Uterus (tissue), 4 donors: ENCODE data around the gene QKI. TPM values are rescaled to one million over a fixed set of nuclear protein-coding genes. Genes with fewer than 3 reads are reported as not detected.
"Not testable (repeated sequence)": the region's sequence is repeated elsewhere in the genome, so short reads cannot be mapped to it uniquely, and the experiment has no call there.

Experiments used
- DNase-seq, 2 donors: peaks; one replicate each; pipeline ENCODE4 v3.0.0-alpha.2; 2019 to 2020
- H3K27ac ChIP-seq, 2 donors: fragments of 200-600 bp; sonication (generic); 1 replicate in 1 of 2; 2 replicates in 1 of 2; pipeline ENCODE4 v1.5.1; 2016 to 2018
- H3K27me3 ChIP-seq, 2 donors: fragments of 200-600 bp; sonication (generic); one replicate each; pipeline ENCODE4 v1.5.1; 2018 to 2019; ENCODE audit warnings: control low read depth in 1 of 2
- H3K36me3 ChIP-seq, 2 donors: fragments of 200-600 bp; sonication (generic); one replicate each; pipeline ENCODE4 v1.5.1; 2019; ENCODE audit warnings: control low read depth in 1 of 2
- H3K4me1 ChIP-seq, 2 donors: fragments of 200-600 bp; sonication (generic); one replicate each; pipeline ENCODE4 v1.5.1; 2018 to 2019; ENCODE audit warnings: control low read depth in 1 of 2
- H3K4me3 ChIP-seq, 2 donors: fragments of 200-600 bp; sonication (generic); 1 replicate in 1 of 2; 2 replicates in 1 of 2; pipeline ENCODE4 v1.5.1; 2018 to 2019; ENCODE audit warnings: mild to moderate bottlenecking in 1 of 2
- H3K9me3 ChIP-seq, 2 donors: fragments of 200-600 bp; sonication (generic); one replicate each; pipeline ENCODE4 v1.5.1; 2019; ENCODE audit warnings: control low read depth in 1 of 2
- POLR2A ChIP-seq, 2 donors: fragments of 450-650 bp; IDR thresholded peaks; one replicate each; pipeline ENCODE4 v1.6.1; 2016; ENCODE audit warnings: antibody characterized with exemption in 2 of 2, mild to moderate bottlenecking in 1 of 2, moderate library complexity in 1 of 2
- intact Hi-C: fragments of 100-400 bp; cut with DNase I; formaldehyde crosslinking; loops from one replicate; pipeline ENCODE4 v1.15.1; 2023; ENCODE audit warnings: low total_unique reads
- total RNA-seq, 4 donors: library from RNA; depleted of rRNA in 3 of 4; stranded (reverse); fragments of >200 nt in 3 of 4; gene quantifications; one replicate each; pipeline versions ENCODE4 v1.1.0 to v1.2.4, GENCODE V29; 2014 to 2023
- TF ChIP-seq, protein P1 (sequence below), 4 experiments: fragments of 200-600 bp in 2 of 4; fragments of 450-650 bp in 2 of 4; sonication (generic) in 2 of 4; IDR thresholded peaks; one replicate each; pipeline ENCODE4 v1.5.1; 2016 to 2019; ENCODE audit warnings: antibody characterized with exemption in 4 of 4, mild to moderate bottlenecking in 2 of 4, moderate library complexity in 1 of 4
- donor health status: DM: yes; HTN: yes; CAD: no.

Gene QKI
- total RNA-seq, 4 donors from 2014 or later = 93.5 to 213 (median 164) TPM

DNA sequence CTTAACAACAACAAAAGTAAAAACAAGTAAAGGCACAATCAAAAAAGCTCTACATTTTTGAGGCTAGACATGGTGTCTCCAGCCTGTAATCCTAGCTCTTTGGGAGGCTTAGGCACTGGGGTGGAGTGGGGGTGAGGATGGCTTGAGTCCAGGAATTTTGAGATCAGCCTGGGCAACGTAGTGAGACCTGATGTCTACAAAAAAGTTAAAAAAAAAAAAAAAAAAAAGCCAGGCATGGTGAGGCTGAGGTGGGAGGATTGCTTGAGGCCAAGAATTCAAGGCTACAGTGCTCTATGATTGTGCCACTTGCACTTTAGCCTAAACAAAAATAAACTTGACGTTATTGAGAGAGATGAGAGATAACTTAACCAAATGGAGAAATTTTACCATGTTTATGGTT, 60.1 kb downstream of the QKI start:
- DNase-seq = no peak
- Histone ChIP-seq H3K4me3 (no peak overlapping the region), H3K4me1 (no peaks in the 10 kb centered on the region)

DNA sequence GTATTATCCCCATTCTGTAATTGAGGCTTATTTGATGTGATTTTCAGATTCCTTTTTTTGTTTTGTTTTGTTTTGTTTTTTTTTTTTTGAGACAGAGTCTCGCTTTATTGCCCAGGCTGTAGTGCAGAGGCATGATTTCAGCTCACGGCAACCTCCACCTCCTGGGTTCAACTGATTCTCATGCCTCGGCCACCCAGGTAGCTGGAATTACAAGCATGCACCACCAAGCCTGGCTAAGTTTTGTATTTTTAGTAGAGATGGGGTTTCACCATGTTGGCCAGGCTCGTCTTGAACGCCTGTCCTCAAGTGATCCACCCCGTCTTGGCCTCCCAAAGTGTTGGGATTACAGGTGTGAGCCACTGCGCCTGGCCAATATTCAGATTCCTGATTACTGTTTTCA, 62.4 kb downstream of the QKI start:
- H3K4me1 ChIP-seq = not testable (repeated sequence)

More for the DNA sequence above, 60.1 kb downstream of the QKI start:
- intact Hi-C loops = no loop called here
- Histone ChIP-seq H3K9me3 (no peaks in the 10 kb centered on the region), H3K36me3 (no peaks in the 10 kb centered on the region), H3K27me3 (no peaks in the 10 kb centered on the region), H3K27ac (no peak overlapping the region)
- TF ChIP-seq, protein P1, sequence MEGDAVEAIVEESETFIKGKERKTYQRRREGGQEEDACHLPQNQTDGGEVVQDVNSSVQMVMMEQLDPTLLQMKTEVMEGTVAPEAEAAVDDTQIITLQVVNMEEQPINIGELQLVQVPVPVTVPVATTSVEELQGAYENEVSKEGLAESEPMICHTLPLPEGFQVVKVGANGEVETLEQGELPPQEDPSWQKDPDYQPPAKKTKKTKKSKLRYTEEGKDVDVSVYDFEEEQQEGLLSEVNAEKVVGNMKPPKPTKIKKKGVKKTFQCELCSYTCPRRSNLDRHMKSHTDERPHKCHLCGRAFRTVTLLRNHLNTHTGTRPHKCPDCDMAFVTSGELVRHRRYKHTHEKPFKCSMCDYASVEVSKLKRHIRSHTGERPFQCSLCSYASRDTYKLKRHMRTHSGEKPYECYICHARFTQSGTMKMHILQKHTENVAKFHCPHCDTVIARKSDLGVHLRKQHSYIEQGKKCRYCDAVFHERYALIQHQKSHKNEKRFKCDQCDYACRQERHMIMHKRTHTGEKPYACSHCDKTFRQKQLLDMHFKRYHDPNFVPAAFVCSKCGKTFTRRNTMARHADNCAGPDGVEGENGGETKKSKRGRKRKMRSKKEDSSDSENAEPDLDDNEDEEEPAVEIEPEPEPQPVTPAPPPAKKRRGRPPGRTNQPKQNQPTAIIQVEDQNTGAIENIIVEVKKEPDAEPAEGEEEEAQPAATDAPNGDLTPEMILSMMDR (IDR thresholded peaks at IDR 0.05) = no peak
- TF ChIP-seq POLR2A (IDR thresholded peaks at IDR 0.05) = no peak

GRCh38 chr6:163483107-163483506, 68.6 kb downstream of the QKI start:
- Histone ChIP-seq H3K36me3 (no peaks in the 10 kb centered on the region), H3K9me3 (no peaks in the 10 kb centered on the region), H3K27me3 (no peaks in the 10 kb centered on the region), H3K4me3 (no peak overlapping the region), H3K4me1 (no peaks in the 10 kb centered on the region), H3K27ac (no peak overlapping the region)
- no peak for DNase-seq
- intact Hi-C loops = no loop called here
- TF ChIP-seq, protein P1 (IDR thresholded peaks at IDR 0.05) = no peak
- no peak for TF ChIP-seq POLR2A (IDR thresholded peaks at IDR 0.05)

More for the DNA sequence above, 62.4 kb downstream of the QKI start:
- H3K27me3 ChIP-seq, DNase-seq, H3K9me3 ChIP-seq, intact Hi-C loops, H3K27ac ChIP-seq, H3K4me3 ChIP-seq, H3K36me3 ChIP-seq: not testable (repeated sequence)

DNA sequence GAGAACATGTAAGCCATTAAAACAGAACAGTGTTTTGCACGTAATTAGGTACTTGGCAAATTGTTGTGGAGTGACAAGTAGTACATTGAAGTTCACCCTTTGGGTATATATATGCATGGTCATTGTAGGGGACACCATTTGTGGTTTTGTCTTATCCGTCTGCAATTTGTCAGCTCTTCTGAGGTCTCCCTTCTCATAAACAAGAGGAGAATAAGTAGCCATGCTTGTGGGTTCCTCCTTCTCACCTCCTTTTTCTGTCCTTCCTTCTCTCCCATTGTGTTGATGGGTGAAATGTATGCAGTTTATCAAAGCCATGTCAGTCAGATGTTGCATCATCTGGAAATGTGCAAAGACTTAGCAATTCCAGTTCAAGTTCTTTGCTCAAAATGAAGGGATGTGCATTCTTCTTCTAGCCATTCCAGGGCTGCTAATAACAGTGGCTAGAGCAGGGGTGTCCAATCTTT, 70.9 kb downstream of the QKI start:
- Histone ChIP-seq H3K9me3 (no peaks in the 10 kb centered on the region), H3K27me3 (no peaks in the 10 kb centered on the region), H3K36me3 (no peaks in the 10 kb centered on the region), H3K4me1 (no peaks in the 10 kb centered on the region), H3K27ac (no peak overlapping the region), H3K4me3 (no peak overlapping the region)
- no peak for TF ChIP-seq POLR2A (IDR thresholded peaks at IDR 0.05)
- TF ChIP-seq, protein P1 (IDR thresholded peaks at IDR 0.05) = no peak
- DNase-seq = no peak
- intact Hi-C loops = no loop called here

DNA sequence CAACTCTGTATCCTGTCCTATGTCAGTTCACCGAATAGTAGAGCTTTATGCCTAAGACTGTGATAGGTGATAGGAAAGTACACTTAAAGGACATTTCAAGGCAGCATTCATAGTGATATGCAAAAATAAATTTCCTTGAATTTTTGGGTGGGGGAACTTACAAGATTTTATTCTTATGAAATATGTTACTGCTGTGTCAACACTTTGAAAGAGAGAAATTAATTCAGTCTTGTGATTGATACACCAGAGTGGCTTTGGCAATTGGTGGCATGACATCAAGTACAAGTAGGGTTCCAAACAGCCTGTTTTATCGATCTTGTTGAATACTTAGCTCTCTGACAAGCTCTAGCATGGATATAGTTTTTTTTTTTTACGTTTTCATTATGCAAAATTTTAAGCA, 72.3 kb downstream of the QKI start:
- Histone ChIP-seq H3K4me3 (no peak overlapping the region), H3K4me1 (no peaks in the 10 kb centered on the region), H3K36me3 (no peaks in the 10 kb centered on the region), H3K27ac (no peak overlapping the region), H3K9me3 (no peaks in the 10 kb centered on the region), H3K27me3 (no peaks in the 10 kb centered on the region)
- DNase-seq = no peak
- intact Hi-C loops = no loop called here
- TF ChIP-seq, protein P1 (IDR thresholded peaks at IDR 0.05) = no peak
- TF ChIP-seq POLR2A (IDR thresholded peaks at IDR 0.05) = no peak

DNA sequence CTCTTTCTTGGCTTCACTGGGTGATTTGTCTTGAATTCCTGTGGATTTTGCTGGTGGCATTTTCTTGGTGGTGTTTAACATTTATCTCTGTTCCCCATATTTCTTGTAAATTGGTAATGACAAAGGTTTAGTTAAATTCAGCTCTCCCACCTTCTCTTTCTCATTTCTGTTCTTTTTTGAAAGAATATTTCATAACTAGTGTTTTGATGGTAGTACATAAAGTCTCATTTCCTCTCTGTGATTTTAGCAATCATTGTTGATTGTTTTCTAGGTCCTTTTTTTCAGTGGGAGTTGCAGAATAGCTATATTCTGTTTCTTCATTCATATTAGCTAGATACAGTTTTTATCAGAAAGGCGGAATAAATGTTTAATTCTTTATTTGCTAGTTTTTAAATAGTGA, 73.1 kb downstream of the QKI start:
- no peak for DNase-seq
- no peaks in the 10 kb centered on the region for H3K27me3 ChIP-seq
- intact Hi-C loops = no loop called here
- no peaks in the 10 kb centered on the region for H3K36me3 ChIP-seq
- H3K4me1 ChIP-seq = no peaks in the 10 kb centered on the region
- no peak overlapping the region for H3K27ac ChIP-seq
- H3K4me3 ChIP-seq = no peak overlapping the region
- H3K9me3 ChIP-seq = no peaks in the 10 kb centered on the region
- TF ChIP-seq POLR2A (IDR thresholded peaks at IDR 0.05) = no peak
- TF ChIP-seq, protein P1 (IDR thresholded peaks at IDR 0.05) = no peak
